Erythroblast (primary cell): ENCODE data around the gene CYP1A2.

Experiments used
- GATA1 ChIP-seq: IDR thresholded peaks from 2 replicates; pipeline ENCODE4 v1.6.1; 2011; ENCODE audit warnings: low read depth, mild to moderate bottlenecking, control low read depth, low read length, moderate library complexity
- POLR2A ChIP-seq: IDR thresholded peaks from 2 replicates; pipeline ENCODE4 v1.6.1; 2011; ENCODE audit warnings: mild to moderate bottlenecking, low read length

GRCh38 chr15:74768771-74769342 is 20.2 kb downstream of the CYP1A2 start:
- TF ChIP-seq POLR2A (no peak), GATA1 (no peak)
